HL-60 (cell line): Measurements from ENCODE around the gene GMFB.

Experiments used
- DNase-seq, 2 experiments: peaks; one replicate each; pipeline ENCODE4 v3.0.0-alpha.2; 2010 to 2020; ENCODE audit warnings: low read depth in 1 of 2, low spot score in 1 of 2
- H3K27ac ChIP-seq: fragments of 250-450 bp; sonication (Bioruptor Pico); replicated peaks from 2 replicates; pipeline ENCODE4 v1.5.1; 2020; ENCODE audit warnings: mild to moderate bottlenecking, moderate library complexity
- H3K27me3 ChIP-seq: fragments of 250-450 bp; sonication (Bioruptor Pico); 2 replicates; pipeline ENCODE4 v1.5.1; 2021; ENCODE audit warnings: mild to moderate bottlenecking, moderate library complexity; ENCODE audit not compliant: insufficient read depth, poor library complexity, severe bottlenecking
- H3K4me3 ChIP-seq: replicated peaks from 2 replicates; pipeline ENCODE4 v1.5.1; 2011; ENCODE audit warnings: mild to moderate bottlenecking, control low read depth, low read length; ENCODE audit not compliant: insufficient read depth
- CTCF ChIP-seq: IDR thresholded peaks from one replicate; pipeline ENCODE4 v1.5.1; 2011; ENCODE audit warnings: low read length, control low read depth, inconsistent platforms; ENCODE audit not compliant: insufficient read depth
- GABPA ChIP-seq: IDR thresholded peaks from 2 replicates; pipeline ENCODE4 v1.6.1; 2012; ENCODE audit warnings: low read depth
- POLR2AphosphoS5 ChIP-seq: IDR thresholded peaks from 2 replicates; pipeline ENCODE4 v1.6.1; 2012; ENCODE audit warnings: low read depth
- SPI1 ChIP-seq: IDR thresholded peaks from 2 replicates; pipeline ENCODE4 v1.6.1; 2012; ENCODE audit warnings: low read depth, mild to moderate bottlenecking, borderline replicate concordance
- TF ChIP-seq, protein P1 (sequence below): IDR thresholded peaks from 2 replicates; pipeline ENCODE4 v1.6.1; 2012; ENCODE audit warnings: low read depth; ENCODE audit not compliant: insufficient replicate concordance

The GMFB gene

DNA sequence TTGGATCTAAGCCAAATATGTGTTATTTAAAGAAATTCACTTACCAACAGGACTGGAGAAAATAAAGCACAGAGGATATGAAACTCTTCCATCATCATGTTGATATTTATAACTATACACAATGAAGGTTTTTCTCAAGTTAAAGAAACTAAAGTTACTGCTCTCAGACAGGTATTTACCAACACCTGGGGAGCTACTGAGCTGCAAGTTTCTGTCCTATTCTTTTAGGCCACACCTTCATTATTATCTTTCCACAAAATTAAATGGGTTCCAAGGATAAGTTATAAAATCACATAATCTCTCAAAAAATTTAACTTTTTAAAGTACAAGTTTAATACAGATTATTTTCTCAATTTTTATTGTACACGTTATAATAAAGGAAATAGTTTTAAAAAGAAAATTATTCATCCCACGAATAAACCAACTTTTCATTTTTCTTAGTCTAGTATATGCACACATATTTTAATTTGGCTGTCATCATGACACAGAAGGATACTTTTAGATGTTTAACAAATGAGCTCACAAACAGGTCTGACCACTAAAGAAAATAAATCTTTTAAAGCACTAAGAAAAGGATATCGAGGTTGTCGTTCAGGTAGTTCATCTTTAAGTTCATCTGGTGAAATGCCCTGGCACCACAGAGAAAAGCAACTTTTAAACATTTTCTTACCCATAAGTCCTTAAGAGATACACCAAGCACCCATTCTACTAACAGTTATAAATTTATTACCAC, 7.8 kb downstream of the GMFB start:
- Histone ChIP-seq H3K27ac (no peak overlapping the region), H3K4me3 (no peak overlapping the region), H3K27me3 (no peaks in the 10 kb centered on the region)
- TF ChIP-seq SPI1: no peak
- TF ChIP-seq POLR2AphosphoS5: no peak
- TF ChIP-seq, protein P1, sequence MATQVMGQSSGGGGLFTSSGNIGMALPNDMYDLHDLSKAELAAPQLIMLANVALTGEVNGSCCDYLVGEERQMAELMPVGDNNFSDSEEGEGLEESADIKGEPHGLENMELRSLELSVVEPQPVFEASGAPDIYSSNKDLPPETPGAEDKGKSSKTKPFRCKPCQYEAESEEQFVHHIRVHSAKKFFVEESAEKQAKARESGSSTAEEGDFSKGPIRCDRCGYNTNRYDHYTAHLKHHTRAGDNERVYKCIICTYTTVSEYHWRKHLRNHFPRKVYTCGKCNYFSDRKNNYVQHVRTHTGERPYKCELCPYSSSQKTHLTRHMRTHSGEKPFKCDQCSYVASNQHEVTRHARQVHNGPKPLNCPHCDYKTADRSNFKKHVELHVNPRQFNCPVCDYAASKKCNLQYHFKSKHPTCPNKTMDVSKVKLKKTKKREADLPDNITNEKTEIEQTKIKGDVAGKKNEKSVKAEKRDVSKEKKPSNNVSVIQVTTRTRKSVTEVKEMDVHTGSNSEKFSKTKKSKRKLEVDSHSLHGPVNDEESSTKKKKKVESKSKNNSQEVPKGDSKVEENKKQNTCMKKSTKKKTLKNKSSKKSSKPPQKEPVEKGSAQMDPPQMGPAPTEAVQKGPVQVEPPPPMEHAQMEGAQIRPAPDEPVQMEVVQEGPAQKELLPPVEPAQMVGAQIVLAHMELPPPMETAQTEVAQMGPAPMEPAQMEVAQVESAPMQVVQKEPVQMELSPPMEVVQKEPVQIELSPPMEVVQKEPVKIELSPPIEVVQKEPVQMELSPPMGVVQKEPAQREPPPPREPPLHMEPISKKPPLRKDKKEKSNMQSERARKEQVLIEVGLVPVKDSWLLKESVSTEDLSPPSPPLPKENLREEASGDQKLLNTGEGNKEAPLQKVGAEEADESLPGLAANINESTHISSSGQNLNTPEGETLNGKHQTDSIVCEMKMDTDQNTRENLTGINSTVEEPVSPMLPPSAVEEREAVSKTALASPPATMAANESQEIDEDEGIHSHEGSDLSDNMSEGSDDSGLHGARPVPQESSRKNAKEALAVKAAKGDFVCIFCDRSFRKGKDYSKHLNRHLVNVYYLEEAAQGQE: no peak
- TF ChIP-seq CTCF: no peak
- TF ChIP-seq GABPA: no peak
- DNase-seq: no peak

GRCh38 chr14:54478636-54479215, 10.1 kb downstream of the GMFB start:
- TF ChIP-seq POLR2AphosphoS5 (no peak), CTCF (no peak), SPI1 (no peak), GABPA (no peak)
- TF ChIP-seq, protein P1: no peak
- no peaks in the 10 kb centered on the region for H3K27me3 ChIP-seq
- no peak for DNase-seq
- H3K4me3 ChIP-seq: no peak overlapping the region
- no peak overlapping the region for H3K27ac ChIP-seq

DNA sequence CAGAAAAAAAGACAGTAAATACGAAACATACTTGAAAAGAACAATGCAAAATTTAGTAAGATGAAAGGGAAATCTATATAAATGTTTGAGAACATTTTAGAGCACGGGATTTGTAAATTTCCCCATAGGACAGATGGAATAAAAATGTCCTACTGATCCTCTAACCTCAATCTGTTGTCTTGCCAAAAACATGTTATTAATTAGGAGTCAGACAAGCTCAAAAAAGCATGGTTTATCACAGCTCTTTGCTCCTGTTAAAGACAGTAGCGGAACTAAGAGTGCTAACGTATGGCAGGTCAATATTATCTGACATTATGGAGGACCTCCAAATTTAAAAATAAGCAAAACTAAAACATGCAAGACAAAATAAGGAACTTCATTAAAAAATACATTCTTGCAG, 12.9 kb downstream of the GMFB start:
- TF ChIP-seq, protein P1: no peak
- TF ChIP-seq SPI1 (no peak), GABPA (no peak), CTCF (no peak), POLR2AphosphoS5 (no peak)
- no peak for DNase-seq
- Histone ChIP-seq H3K4me3 (no peak overlapping the region), H3K27ac (no peak overlapping the region), H3K27me3 (no peaks in the 10 kb centered on the region)
